IMR-90 (cell line): ENCODE data around the gene CAPN10. TPM values are rescaled to one million over a fixed set of nuclear protein-coding genes. Genes with fewer than 3 reads are reported as not detected.

Experiments used
- ATAC-seq: fragments of 200-7000 bp; cut with Tn5 transposase; 2 replicates; pipeline ENCODE4 v1.9.1; 2020; ENCODE audit warnings: low read depth, mild to moderate bottlenecking, moderate library complexity
- BruUV-seq: library from RNA; stranded (reverse); fragments of 400-500 nt; replicated peaks from 2 replicates; lab custom pipeline; 2021; lab: Mats Ljungman, UMichigan
- CTCF ChIA-PET: fragments of 300-600 bp; formaldehyde crosslinking; extraction: SDS; loops from one replicate; lab custom pipeline; 2021; ENCODE audit warnings: antibody characterized with exemption; lab: Yijun Ruan, JAX
- POLR2A ChIA-PET: fragments of 300-600 bp; sonication (Branson Sonifier 250); formaldehyde crosslinking; loops from one replicate; lab custom pipeline; 2022; ENCODE audit warnings: antibody characterized with exemption; ENCODE audit not compliant: unreplicated experiment; lab: Charles Lee
- DNase-seq: peaks from one replicate; pipeline ENCODE4 v3.0.0; 2013
- H2AFZ ChIP-seq: replicated peaks from 2 replicates; pipeline ENCODE3; 2013; ENCODE audit warnings: low read length, mild to moderate bottlenecking; ENCODE audit not compliant: poor library complexity
- H2AK5ac ChIP-seq: 2 replicates; pipeline ENCODE4 v1.6.1; 2013; ENCODE audit warnings: low read depth, low read length, inconsistent platforms
- H2AK9ac ChIP-seq: replicated peaks from 2 replicates; pipeline ENCODE3; 2013; ENCODE audit warnings: mild to moderate bottlenecking, low read depth, low read length, moderate library complexity; ENCODE audit not compliant: poor library complexity
- H2BK120ac ChIP-seq: 2 replicates; pipeline ENCODE4 v1.6.1; 2013; ENCODE audit warnings: low read depth, low read length, inconsistent platforms
- H2BK15ac ChIP-seq: 3 replicates; pipeline ENCODE4 v1.6.1; 2013; ENCODE audit warnings: low read depth, low read length, inconsistent platforms
- H2BK20ac ChIP-seq: 2 replicates; pipeline ENCODE4 v1.6.1; 2013; ENCODE audit warnings: low read depth, mild to moderate bottlenecking, inconsistent platforms, low read length, moderate library complexity
- H2BK5ac ChIP-seq: 2 replicates; pipeline ENCODE4 v1.6.1; 2013; ENCODE audit warnings: mild to moderate bottlenecking, low read depth, low read length, inconsistent platforms; ENCODE audit not compliant: poor library complexity, severe bottlenecking
- H3K14ac ChIP-seq: replicated peaks from 2 replicates; pipeline ENCODE4 v1.6.1; 2013; ENCODE audit warnings: low read depth, low read length, inconsistent platforms
- H3K18ac ChIP-seq: 2 replicates; pipeline ENCODE4 v1.6.1; 2013; ENCODE audit warnings: low read depth, low read length, control low read depth
- H3K23ac ChIP-seq: 2 replicates; pipeline ENCODE4 v1.6.1; 2013; ENCODE audit warnings: low read depth, low read length, inconsistent platforms
- H3K27ac ChIP-seq: 2 replicates; pipeline ENCODE4 v1.5.1; 2013; ENCODE audit warnings: mild to moderate bottlenecking, control low read depth, low read length; ENCODE audit not compliant: insufficient read depth
- H3K27me3 ChIP-seq: 2 replicates; pipeline ENCODE4 v1.6.1; 2013; ENCODE audit warnings: low read length; ENCODE audit not compliant: control insufficient read depth, insufficient read depth
- H3K36me3 ChIP-seq: 2 replicates; pipeline ENCODE4 v1.6.1; 2013; ENCODE audit warnings: low read length, mixed read lengths; ENCODE audit not compliant: control insufficient read depth, insufficient read depth
- H3K4ac ChIP-seq: 2 replicates; pipeline ENCODE4 v1.6.1; 2013; ENCODE audit warnings: low read depth, low read length, inconsistent platforms
- H3K4me1 ChIP-seq: 2 replicates; pipeline ENCODE4 v1.6.1; 2013; ENCODE audit warnings: low read length, mixed read lengths; ENCODE audit not compliant: control insufficient read depth, insufficient read depth
- H3K4me2 ChIP-seq: 2 replicates; pipeline ENCODE4 v1.6.1; 2013; ENCODE audit warnings: low read depth, mild to moderate bottlenecking, control low read depth, low read length, moderate library complexity
- H3K4me3 ChIP-seq: 2 replicates; pipeline ENCODE4 v1.5.1; 2013; ENCODE audit warnings: low read depth, mild to moderate bottlenecking, control low read depth, low read length, moderate library complexity; ENCODE audit not compliant: insufficient read depth
- H3K56ac ChIP-seq: 2 replicates; pipeline ENCODE4 v1.6.1; 2013; ENCODE audit warnings: low read length, inconsistent platforms; ENCODE audit not compliant: insufficient read depth; ENCODE audit errors: extremely low read depth
- H3K79me1 ChIP-seq, 2 experiments: 2 replicates each; pipeline ENCODE4 v1.6.1; 2013; ENCODE audit warnings: low read length in 2 of 2, inconsistent platforms in 1 of 2, low read depth in 1 of 2
- H3K9ac ChIP-seq: 2 replicates; pipeline ENCODE4 v1.6.1; 2013; ENCODE audit warnings: low read depth, low read length, control low read depth
- H3K9me1 ChIP-seq: 2 replicates; pipeline ENCODE4 v1.6.1; 2013; ENCODE audit warnings: low read length, inconsistent platforms; ENCODE audit not compliant: insufficient read depth
- H3K9me3 ChIP-seq: 2 replicates; pipeline ENCODE4 v1.6.1; 2013; ENCODE audit warnings: low read length; ENCODE audit not compliant: control insufficient read depth, insufficient read depth
- H4K20me1 ChIP-seq: 2 replicates; pipeline ENCODE4 v1.6.1; 2013; ENCODE audit warnings: low read length, inconsistent platforms; ENCODE audit not compliant: insufficient read depth
- H4K5ac ChIP-seq: 2 replicates; pipeline ENCODE4 v1.6.1; 2013; ENCODE audit warnings: mild to moderate bottlenecking, low read depth, low read length, control low read depth
- H4K8ac ChIP-seq, 2 experiments: 2 replicates each; pipeline ENCODE4 v1.6.1; 2013; ENCODE audit warnings: low read depth in 2 of 2, low read length in 2 of 2, control low read depth in 1 of 2, inconsistent platforms in 1 of 2
- H4K91ac ChIP-seq: 2 replicates; pipeline ENCODE4 v1.6.1; 2013; ENCODE audit warnings: low read depth, low read length, inconsistent platforms; ENCODE audit not compliant: insufficient read depth
- FOS ChIP-seq: fragments of 150-350 bp; IDR thresholded peaks from 2 replicates; pipeline ENCODE4 v1.6.1; 2016; ENCODE audit warnings: low read depth, low read length
- WGBS, 2 experiments: methylation state at CpG; one replicate each; pipeline versions ENCODE4 v1.1.5 to v1.1.7; 2013; ENCODE audit warnings: missing lambda C conversion rate in 2 of 2; ENCODE audit not compliant: insufficient read length in 1 of 2; ENCODE audit errors: extremely low coverage in 2 of 2; 5-methylcytosine and 5-hydroxymethylcytosine counted together
- dilution Hi-C: fragments of 300-500 bp; cut with HindIII; formaldehyde crosslinking; loops from one replicate; pipeline ENCODE4 v1.14.3; 2018; ENCODE audit warnings: low sequenced_read_pairs; ENCODE audit not compliant: unreplicated experiment
- in situ Hi-C: fragments of 300-500 bp; cut with MboI; formaldehyde crosslinking; loops from 3 replicates; pipeline ENCODE4 v1.14.3; 2019; ENCODE audit warnings: low sequenced_read_pairs, inconsistent platforms, mixed read lengths
- intact Hi-C: fragments of 100-400 bp; cut with micrococcal nuclease; formaldehyde crosslinking; loops from 2 replicates; pipeline ENCODE4 v1.10.0; 2022
- polyA plus RNA-seq, 3 experiments: library from polyadenylated mRNA; depleted of rRNA; stranded (reverse); fragments of >200 nt; gene quantifications; 2 replicates each; pipeline ENCODE4 v1.2.3, GENCODE V29; 2012; ENCODE audit warnings: low replicate concordance in 1 of 3
- total RNA-seq: library from RNA; depleted of rRNA; stranded (reverse); fragments of >200 nt; gene quantifications from 2 replicates; pipeline ENCODE4 v1.2.3, GENCODE V29; 2012

CAPN10 gene
- total and polyA plus RNA-seq, 2 of the 4 experiments (the other 2 are of a cell fraction) = 6.3 to 20.9 TPM

DNA sequence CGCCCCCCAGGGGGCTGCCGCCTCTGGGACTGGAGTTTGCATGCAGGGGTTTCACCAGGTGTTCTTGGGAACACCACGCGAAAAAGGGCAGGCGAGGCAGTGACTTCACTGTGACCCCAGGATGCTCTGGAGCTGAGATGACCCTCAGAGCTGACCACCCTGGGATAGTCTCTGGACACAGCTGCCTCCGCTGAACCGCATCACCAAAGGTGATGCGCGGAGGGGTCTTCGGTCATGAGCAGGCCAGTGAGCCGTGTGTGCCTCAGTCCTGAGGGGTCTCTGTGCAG, 56.2 kb downstream of the CAPN10 start:
- in situ Hi-C loops (no loop called here), intact Hi-C loops (no loop called here), dilution Hi-C loops (no loop called here)
- Histone ChIP-seq H2AK5ac (no peak overlapping the region), H3K27ac (no peak overlapping the region), H3K36me3 (no peaks in the 10 kb centered on the region), H3K9me3 (no peaks in the 10 kb centered on the region), H3K9me1 (no peaks in the 10 kb centered on the region), H4K91ac (no peak overlapping the region), H3K27me3 (peaks cover 51% of the 10 kb centered on the region), H4K20me1 (no peaks in the 10 kb centered on the region), H2AFZ (peak overlapping the region; percentile 11), H2BK20ac (no peak overlapping the region), H4K8ac (no peak overlapping the region), H3K4me1 (no peaks in the 10 kb centered on the region), H4K5ac (no peak overlapping the region), H3K23ac (no peak overlapping the region), H3K14ac (no peak overlapping the region), H3K56ac (no peak overlapping the region), H3K4me3 (no peak overlapping the region), H3K9ac (no peak overlapping the region), H3K18ac (no peak overlapping the region), H2BK5ac (no peak overlapping the region), H3K4ac (no peak overlapping the region), H2BK120ac (no peak overlapping the region), H2BK15ac (no peak overlapping the region), H3K79me1 (no peaks in the 10 kb centered on the region), H3K4me2 (no peak overlapping the region), H2AK9ac (no peak overlapping the region)
- DNase-seq = no peak
- TF ChIP-seq FOS = no peak
- BruUV-seq = no TSS peak
- CTCF ChIA-PET = no interaction called here
- WGBS, 2 experiments = 85% methylated on average over 5 of the region's 11 CpGs; no CpG with 5 or more reads in 1 of the 2 experiments
- ATAC-seq = no peak
- POLR2A ChIA-PET = no interaction called here
